Forelimb muscle (tissue), 1 donor: ENCODE results near the gene CRYBB1. TPM values are rescaled to one million over a fixed set of nuclear protein-coding genes. Genes with fewer than 3 reads are reported as not detected.
"Not testable (repeated sequence)": the region's sequence is repeated elsewhere in the genome, so short reads cannot be mapped to it uniquely, and the experiment has no call there.

ENCODE experiments used
- DNase-seq: peaks from one replicate; pipeline ENCODE4 v3.0.0-alpha.2; 2013; ENCODE audit warnings: low read depth
- polyA plus RNA-seq: library from polyadenylated mRNA; unstranded; fragments of 120-200 nt; gene quantifications from one replicate; pipeline ENCODE4 v1.2.1, GENCODE V29; 2013; ENCODE audit not compliant: insufficient read length

Gene CRYBB1
- polyA plus RNA-seq, 1 donor, result 0.71 TPM

- no peak for DNase-seq
These were observed 18.5 kb upstream of the CRYBB1 start for GRCh38 chr22:26636296-26636695.

DNA sequence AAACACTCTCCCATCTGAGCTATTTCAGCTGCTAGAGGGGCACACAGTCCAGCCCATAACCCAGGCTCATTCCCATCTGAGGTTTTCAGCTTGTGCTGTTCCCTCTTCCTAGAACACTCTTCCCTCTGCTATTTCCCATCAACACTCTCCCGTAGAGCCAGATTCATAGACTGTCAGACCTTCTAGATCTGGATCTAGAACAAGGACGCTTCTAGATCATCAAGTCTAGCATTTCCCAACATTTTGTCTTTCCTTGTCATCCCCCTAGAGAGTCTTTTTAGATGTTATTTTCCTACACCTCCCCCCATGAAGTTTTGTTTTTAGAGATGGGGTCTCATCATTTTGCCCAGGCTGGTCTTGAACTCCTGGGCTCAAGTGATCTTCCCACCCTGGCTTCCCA is 17.3 kb upstream of the CRYBB1 start:
- DNase-seq, result no peak

DNA sequence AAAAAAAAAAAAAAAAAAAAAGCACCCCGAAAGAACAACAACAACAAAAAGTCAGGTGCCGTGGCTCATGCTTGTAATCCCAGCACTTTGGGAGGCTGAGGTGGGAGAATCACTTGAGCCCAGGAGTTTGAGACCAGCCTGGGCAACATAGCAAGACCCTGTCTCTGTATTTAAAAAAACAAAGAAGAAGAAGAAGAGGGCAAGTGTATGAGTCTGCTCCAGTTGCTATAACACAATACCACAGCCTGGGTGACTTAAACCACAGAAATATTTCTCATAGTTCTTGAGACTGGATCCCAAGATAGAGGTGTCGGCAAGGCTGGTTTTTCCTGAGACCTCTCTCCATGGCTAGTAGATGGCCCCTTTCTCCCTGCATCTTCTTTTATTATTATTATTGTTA is 16.4 kb upstream of the CRYBB1 start:
- no peak for DNase-seq

- DNase-seq, result no peak
These were observed 14.8 kb upstream of the CRYBB1 start for GRCh38 chr22:26632422-26633155.

GRCh38 chr22:26631282-26631681 is 13.5 kb upstream of the CRYBB1 start:
- DNase-seq, result no peak

- DNase-seq, result no peak
These were observed 12.3 kb upstream of the CRYBB1 start for GRCh38 chr22:26629988-26630761.

- no peak for DNase-seq
These were observed 7.0 kb upstream of the CRYBB1 start for GRCh38 chr22:26624803-26625202.

- DNase-seq, result no peak
These were observed 6.2 kb upstream of the CRYBB1 start for GRCh38 chr22:26623984-26624383.

- no peak for DNase-seq
These were observed 3.8 kb upstream of the CRYBB1 start, which contains the start of gene CRYBA4 for GRCh38 chr22:26621663-26622062. TSS of gene CRYBA4 (plus strand) at chr22:26621963. CDS start at chr22:26622597, 634 bp downstream.

DNA sequence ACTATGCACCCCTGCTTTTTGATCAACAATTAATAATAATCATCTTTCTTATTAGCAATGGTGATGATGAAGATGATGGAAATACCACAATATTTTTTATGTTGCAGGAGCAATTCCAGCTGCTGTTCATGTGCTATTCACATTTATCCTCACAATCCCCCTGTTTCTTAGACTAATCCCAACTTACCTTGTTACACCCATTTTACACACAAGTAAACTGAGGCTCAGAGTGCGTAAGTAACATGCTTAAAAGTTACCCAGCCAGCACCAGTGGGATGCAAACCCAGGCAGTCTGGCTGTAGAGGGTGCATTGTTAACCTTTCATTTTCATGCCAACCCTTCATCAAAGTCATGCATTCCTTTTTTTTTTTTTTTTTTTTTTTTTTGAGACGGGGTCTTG is 2.4 kb upstream of the CRYBB1 start:
- DNase-seq, result no peak

GRCh38 chr22:26619510-26619909 is 1.7 kb upstream of the CRYBB1 start:
- DNase-seq, result no peak

- DNase-seq, result no peak
These were observed 628 bp upstream of the CRYBB1 start for GRCh38 chr22:26618455-26618854.

GRCh38 chr22:26616650-26617049 is 1.2 kb downstream of the CRYBB1 start:
- DNase-seq, result no peak

- no peak for DNase-seq
These were observed 1.9 kb downstream of the CRYBB1 start for GRCh38 chr22:26615830-26616435.

DNA sequence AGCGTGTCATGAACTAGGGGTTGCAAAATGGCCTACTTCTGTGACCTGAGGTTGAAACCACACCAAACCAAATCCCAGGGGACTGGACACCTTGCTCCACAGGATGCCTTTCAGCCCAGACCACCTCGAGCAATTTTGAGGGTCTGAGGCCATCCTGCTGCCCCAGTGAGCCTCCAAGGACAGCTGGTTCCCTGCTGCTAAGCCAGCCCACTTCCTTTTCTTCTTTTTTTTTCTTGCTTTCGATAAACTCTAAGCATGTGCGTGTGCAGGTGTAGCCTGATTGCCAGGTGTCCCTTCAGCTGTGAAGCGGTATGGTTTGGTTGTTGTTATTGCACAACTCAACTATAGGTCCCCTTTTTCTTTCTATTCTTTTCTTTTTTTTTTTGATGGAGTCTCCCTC is 2.7 kb downstream of the CRYBB1 start:
- no peak for DNase-seq

DNA sequence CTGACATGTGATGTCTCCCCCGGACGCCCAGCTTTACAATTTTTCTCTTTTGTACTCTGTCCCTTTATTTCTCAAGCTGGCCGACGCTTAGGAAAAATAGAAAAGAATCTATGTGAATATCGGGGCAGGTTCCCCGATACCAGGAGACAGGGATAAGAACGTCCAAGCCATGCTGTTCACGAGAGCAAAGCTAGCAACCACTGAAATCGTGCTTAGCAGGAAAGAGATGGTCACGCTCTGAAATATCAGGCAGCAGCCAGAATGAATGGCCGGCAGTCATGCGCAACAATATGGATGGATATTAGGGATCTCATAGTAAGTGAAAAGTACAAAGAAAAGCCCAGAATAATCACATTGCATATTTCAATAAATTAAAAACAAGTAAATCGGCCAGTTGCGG is 3.5 kb downstream of the CRYBB1 start:
- DNase-seq, result no peak

GRCh38 chr22:26613753-26614152 is 4.1 kb downstream of the CRYBB1 start:
- not testable (repeated sequence) for DNase-seq

GRCh38 chr22:26612652-26613051 is 5.2 kb downstream of the CRYBB1 start:
- no peak for DNase-seq

DNA sequence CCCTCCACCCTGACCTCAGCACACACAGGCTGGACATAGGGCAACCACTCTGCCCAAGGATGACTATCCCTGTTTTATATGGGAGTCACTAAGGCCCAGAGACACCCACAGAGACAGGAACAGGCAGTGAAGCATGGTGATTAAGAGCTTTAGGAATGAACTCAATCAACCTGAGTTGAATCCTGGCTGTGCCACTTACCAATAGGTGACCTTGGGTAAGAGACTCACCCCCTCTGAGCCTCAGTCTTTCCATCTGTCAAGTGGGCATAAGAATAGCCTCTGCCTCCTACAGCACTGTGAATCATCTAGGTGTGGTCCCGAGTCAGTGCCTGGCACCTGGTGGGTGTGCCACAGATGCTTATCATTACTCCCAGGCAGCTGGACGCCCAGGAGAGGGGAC is 6.8 kb downstream of the CRYBB1 start:
- no peak for DNase-seq

DNA sequence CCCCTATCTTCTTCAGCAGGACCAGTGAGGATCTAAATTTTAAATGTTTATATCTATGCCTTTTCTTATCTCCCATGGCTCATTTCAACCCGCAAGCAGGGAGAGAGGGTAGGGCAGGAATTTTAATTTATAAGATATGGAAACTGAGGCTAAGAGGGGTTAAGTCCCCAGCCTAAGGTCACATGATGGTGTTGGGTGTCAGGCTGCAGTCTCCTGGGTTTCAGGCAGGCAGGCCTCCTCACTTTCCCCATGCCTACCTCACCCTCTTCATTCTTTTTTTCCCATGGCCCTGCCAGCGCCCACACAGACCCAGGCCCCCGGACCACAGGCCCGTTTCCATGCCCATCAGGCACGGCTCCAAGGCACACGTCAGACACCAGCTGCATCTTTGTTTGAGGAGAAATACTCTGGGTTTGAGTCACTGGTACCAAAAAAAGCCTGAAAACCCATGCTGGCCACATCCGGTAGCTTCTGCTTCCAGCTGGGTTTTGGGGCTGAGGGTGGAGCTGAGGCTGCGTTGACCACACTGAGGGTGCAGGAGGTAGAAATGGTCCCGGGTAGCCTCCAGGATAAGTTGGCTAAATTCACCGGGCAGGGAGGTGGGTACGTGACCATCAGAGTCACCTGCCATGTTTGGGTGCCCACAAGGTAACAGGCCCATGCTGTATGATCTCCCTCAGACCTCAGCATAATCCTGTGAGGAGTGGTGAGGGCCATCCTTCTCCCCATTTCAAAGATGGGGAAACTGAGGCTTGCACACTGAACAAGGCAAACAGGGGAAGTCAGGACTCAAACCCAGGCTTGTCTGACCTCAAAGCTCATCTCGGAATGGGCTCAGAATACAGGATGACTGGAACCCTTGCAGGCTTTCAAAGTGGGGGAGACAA is 7.5 kb downstream of the CRYBB1 start:
- DNase-seq, result no peak

DNA sequence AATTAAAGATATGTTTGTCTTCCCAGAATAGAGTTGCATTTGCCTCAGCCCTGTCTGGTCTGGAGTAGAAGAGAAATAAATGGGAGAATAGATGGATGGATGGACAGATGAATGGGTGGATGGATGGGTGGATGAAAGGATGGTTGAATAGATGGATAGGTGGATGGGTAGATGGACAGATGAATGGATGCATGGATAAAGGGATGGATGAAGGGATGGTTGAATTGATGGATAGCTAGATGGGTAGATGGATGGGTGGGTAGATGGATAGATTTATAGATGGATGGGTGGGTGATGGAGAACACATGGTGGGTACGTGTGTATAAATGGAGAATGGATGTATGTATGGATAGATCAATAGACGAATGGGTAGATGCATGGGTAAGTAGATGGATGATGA is 8.5 kb downstream of the CRYBB1 start:
- DNase-seq, result no peak

GRCh38 chr22:26608129-26608528 is 9.7 kb downstream of the CRYBB1 start:
- no peak for DNase-seq
